DOHH2 (cell line): ENCODE measurements around the gene PTPN14.

Experiments used
- EZH2phosphoT487 ChIP-seq: fragments of 200-600 bp; sonication (generic); IDR thresholded peaks from 2 replicates; pipeline ENCODE4 v1.6.1; 2017; ENCODE audit warnings: borderline replicate concordance, mild to moderate bottlenecking, antibody characterized with exemption, low read length, moderate library complexity, mixed read lengths
- TF ChIP-seq, protein P1 (sequence below): fragments of 200-600 bp; sonication (generic); IDR thresholded peaks from one replicate; pipeline ENCODE4 v1.5.1; 2014; ENCODE audit warnings: antibody characterized with exemption, mild to moderate bottlenecking, low read depth, low read length; ENCODE audit not compliant: poor library complexity, severe bottlenecking

DNA sequence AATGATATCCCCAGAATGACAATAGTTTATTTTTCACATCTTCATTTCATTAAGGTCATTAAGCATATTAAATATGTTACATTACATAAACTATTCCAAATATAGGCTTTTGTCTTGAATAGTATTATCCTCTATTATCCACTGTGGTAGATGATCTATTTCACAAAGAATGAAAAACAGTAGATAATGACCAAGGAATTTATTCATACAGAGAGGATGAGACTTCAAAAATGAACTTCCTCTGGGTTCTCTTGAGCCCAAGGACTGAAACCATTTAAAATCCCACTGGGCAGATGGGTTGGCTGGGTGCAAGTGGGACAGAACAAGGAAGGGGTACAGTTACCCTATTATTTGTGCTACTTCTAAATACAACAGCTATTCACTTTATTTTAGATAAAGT, 33.0 kb downstream of the PTPN14 start:
- TF ChIP-seq, protein P1, sequence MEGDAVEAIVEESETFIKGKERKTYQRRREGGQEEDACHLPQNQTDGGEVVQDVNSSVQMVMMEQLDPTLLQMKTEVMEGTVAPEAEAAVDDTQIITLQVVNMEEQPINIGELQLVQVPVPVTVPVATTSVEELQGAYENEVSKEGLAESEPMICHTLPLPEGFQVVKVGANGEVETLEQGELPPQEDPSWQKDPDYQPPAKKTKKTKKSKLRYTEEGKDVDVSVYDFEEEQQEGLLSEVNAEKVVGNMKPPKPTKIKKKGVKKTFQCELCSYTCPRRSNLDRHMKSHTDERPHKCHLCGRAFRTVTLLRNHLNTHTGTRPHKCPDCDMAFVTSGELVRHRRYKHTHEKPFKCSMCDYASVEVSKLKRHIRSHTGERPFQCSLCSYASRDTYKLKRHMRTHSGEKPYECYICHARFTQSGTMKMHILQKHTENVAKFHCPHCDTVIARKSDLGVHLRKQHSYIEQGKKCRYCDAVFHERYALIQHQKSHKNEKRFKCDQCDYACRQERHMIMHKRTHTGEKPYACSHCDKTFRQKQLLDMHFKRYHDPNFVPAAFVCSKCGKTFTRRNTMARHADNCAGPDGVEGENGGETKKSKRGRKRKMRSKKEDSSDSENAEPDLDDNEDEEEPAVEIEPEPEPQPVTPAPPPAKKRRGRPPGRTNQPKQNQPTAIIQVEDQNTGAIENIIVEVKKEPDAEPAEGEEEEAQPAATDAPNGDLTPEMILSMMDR: no peak
- TF ChIP-seq EZH2phosphoT487: no peak
